Erythroblast (primary cell): ENCODE measurements around the gene SLC9A6.
"Not testable (repeated sequence)": the region's sequence is repeated elsewhere in the genome, so short reads cannot be mapped to it uniquely, and the experiment has no call there.

Experiments
- GATA1 ChIP-seq: IDR thresholded peaks from 2 replicates; pipeline ENCODE4 v1.6.1; 2011; ENCODE audit warnings: low read depth, mild to moderate bottlenecking, control low read depth, low read length, moderate library complexity
- POLR2A ChIP-seq: IDR thresholded peaks from 2 replicates; pipeline ENCODE4 v1.6.1; 2011; ENCODE audit warnings: mild to moderate bottlenecking, low read length

DNA sequence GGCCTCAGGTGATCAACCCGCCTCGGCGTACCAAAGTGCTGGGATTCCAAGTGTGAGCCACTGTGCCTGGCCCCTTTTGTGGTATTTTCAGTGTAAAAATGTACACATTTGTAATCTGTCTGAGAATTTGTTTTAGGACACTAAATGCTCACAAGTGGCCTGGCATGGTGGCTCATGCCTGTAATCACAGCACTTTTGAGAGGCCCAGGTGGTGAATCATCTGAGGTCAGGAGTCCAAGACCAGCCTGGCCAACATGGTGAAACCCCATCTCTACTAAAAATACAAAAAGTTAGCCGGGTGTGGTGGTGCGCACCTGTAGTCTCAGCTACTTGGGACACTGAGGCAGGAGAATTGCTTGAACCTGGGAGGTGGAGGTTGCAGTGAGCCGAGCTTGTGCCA, 106.7 kb downstream of the SLC9A6 start:
- not testable (repeated sequence) for TF ChIP-seq POLR2A, GATA1
